AG08395 (cell line): ENCODE data around the gene MROH7.
"Not testable (repeated sequence)": the region's sequence is repeated elsewhere in the genome, so short reads cannot be mapped to it uniquely, and the experiment has no call there.

Source experiments
- DNase-seq: peaks from one replicate; pipeline ENCODE4 v3.0.0; 2012; ENCODE audit warnings: mixed read lengths, low spot score

Gene MROH7

DNA sequence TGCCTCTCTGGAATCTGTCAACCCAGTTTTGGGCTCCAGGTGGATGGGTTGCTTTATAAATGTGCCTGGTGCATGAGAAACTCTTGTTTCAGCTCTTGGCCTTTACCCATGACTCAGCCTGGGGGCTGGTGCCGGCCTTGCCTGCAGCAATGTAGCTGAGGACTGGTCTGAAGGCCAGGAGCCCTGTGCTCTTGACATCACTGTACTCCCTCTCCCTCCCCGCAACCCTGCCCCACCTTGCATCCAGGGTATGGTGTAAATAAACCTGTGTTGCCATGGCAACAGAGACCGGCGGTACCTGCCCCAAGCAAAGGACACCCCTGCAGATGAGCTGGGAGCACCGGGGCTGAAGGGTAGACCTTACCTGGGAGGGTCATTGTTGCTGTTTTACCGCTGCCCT is 31.5 kb upstream of the MROH7 start:
- DNase-seq, result no peak

DNA sequence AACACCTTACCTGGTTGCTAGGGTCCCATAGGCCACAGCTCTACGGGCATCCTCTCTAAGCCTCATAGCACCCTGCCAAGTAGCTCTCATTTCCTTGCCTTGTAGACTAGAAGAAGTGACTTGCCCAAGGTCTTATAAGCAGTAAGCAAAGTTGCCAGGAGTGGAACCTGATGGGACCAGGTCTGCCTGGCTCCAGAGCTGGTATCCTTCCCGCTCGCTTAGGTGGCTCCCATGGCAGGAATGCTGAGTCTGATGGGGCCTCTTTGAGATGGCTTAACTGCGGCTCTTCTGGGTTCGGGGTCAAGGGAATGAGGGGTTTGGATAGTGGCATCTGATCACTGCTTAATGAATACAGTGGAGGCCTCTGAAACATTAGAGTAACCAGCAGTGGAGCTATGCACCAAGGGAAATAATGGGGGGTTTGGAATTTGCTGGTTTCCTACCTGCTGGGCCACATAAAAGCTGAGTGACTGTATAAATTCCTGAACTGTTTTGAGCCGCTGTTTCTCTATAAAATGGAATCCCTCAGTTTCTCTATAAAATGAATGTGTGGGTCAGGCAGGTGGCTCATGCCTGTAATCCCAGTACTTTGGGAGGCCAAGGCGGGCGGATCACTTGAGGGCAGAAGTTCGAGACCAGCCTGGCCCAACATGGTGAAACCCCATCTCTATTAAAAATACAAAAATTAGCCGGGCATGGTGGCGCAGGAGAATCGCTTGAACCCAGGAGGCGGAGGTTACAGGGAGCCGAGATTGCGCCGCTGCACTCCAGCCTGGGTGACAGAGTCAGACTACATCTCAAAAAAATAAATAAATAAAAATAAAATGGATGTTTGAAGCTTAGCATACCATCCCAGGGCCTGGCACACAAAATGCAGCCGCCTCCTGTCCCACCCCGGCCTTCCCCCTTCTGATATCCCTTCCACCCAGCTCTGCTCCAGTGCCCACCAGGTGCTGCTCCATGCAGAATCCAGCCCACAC is 30.7 kb upstream of the MROH7 start:
- no peak for DNase-seq

DNA sequence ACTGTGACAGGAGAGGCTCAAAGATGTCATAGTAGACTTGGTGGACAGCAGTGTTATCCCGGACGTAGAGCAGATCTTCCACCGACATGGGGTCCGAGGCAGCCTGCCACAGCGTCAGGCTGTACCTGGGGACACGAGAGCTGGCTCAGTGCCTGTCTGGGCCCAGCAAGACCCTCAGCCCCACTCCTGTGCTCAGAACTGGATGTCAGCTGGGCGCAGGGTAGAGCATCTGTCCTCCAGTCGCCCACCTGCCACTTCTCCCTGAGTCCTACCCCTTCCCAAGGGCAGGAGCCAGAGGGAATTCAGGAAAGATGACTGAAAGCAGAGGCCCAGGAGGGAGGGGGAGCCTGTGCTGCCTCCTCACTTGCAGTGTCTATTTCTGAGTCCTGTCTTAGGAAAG is 30.0 kb upstream of the MROH7 start:
- DNase-seq, result no peak

DNA sequence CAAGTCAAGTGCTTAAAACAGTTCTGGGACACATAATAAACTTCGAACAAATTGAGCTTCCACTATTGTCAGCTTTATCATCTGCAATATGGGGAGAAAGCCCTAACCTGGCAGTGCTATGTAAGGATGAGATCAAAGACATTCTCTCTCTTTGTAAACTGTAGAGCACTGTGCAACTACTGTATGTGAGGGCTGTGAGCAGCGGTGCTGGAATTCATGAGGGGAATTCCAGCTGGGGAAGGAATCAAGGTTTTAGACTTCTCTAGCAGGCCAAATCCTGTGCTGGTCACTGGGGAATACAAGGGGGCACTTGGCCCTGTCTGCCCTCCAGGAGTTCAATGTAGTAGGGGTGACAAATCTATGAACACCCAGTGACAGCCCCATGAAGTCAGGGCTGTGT is 27.6 kb upstream of the MROH7 start:
- DNase-seq, result no peak

DNA sequence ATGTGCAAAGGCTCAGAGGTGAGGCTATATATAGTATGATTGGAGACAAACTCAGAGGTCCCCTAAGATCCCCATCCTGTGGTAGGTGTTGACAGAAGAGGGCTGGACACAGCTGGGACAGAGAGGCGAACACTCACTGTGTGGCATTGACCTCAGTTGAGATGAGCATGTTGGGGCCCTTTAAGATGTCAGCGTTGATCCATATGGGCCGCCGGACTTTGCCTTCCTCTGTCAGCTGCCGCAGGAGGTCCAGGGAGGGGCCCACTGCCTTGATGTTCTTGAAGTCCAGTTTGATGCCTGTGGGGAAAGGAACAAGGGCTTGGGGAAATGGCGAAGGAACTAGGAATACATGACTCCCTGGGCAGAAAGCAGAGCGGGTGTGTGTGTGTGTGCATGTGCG is 27.0 kb upstream of the MROH7 start:
- DNase-seq, result no peak

DNA sequence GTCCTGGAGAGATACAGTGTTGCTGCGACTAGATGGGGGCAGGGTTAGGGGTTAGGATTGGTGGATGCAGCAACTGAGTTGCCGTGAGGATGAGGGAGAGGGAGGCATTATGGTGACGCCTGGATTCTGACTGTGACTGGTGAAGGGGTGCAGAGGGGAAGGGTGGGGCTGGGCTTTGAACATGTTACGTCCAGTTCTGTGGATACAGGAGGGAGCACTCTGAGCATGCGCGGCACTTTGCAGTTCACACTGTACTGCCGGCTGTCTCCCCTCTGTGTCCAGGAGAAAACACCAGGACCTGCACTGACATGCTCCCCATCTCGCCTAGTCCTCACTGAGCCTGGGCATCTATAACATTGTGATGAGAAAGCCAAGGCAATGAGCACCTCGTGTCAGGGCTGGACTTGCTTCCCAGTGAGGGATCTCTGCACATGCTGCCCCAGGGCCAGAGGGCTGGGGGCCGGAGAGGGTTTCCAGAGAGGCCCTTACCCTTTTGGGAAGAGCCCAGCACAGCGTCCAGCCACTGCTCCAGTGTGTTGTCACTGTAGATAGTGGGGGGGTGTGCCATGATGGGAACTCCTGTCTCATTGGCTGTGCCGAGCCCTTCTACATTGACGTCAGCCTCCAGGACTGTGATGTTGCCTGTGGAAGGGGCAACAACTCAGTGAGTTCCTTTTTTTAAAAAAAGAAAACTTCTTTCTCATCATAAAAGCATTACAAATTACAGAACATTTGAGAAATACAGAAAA is 25.9 kb upstream of the MROH7 start:
- DNase-seq, result no peak

DNA sequence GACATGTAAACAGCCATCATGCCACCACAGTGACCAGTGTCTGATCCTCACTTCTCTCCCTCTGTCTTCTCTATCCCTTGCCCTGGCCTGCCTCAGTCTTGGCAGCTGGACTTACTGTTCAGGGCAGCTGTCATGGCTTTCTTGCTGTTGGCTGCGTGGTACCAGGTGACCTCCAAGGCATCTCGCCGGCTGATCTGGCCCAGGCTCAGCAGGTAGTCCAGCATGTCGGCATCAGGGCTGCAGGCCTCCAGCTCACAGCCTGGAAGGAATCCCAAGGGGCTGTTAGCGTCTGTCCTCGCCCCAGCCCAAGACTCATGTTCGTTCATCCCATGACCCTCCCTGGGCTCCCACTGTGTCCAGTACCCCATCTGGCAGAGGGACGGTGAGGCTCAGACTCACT is 21.8 kb upstream of the MROH7 start:
- no peak for DNase-seq

DNA sequence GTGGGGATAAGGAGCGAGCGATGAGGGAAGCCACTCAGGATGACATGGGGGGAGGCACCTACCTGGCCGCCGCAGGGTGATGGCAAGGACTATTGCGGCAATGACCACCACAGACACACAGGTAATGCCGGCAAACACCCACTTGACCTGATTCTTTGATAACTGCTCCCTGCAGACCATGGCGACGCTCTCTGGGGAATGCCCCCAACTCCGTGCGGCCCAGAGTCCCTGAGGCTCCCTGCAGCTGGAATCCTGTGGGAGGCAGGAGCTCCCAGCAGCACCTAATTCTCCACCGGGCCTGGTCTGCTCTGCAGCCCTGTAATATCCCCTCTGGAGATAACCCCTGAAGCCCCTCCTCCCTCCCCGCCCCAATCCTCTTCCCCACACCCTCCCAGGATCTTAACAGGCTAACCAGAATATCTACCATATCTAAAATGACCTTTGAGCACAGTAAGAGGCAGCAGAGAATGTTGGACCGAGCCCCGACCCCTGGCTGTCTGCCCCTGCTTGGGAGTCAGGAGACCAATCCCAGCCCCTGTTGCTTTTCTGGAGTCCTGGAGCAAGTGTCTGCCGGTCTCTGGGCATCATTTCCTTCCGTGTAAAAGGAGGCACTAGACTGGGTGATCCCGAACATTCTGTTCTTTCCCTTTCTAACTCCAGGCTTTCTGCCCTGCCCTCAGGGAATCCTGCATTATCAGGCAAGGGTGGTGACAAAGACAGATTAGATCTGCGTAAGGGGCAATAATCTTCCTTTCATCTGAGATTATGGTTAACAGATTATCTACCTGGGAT is 18.2 kb upstream of the MROH7 start, which contains the start of gene FAM151A:
FAM151A (minus strand) TSS at position 310 of the 792 bp plus-strand sequence; CDS start at position 180, 130 bp downstream.
- DNase-seq, result no peak

DNA sequence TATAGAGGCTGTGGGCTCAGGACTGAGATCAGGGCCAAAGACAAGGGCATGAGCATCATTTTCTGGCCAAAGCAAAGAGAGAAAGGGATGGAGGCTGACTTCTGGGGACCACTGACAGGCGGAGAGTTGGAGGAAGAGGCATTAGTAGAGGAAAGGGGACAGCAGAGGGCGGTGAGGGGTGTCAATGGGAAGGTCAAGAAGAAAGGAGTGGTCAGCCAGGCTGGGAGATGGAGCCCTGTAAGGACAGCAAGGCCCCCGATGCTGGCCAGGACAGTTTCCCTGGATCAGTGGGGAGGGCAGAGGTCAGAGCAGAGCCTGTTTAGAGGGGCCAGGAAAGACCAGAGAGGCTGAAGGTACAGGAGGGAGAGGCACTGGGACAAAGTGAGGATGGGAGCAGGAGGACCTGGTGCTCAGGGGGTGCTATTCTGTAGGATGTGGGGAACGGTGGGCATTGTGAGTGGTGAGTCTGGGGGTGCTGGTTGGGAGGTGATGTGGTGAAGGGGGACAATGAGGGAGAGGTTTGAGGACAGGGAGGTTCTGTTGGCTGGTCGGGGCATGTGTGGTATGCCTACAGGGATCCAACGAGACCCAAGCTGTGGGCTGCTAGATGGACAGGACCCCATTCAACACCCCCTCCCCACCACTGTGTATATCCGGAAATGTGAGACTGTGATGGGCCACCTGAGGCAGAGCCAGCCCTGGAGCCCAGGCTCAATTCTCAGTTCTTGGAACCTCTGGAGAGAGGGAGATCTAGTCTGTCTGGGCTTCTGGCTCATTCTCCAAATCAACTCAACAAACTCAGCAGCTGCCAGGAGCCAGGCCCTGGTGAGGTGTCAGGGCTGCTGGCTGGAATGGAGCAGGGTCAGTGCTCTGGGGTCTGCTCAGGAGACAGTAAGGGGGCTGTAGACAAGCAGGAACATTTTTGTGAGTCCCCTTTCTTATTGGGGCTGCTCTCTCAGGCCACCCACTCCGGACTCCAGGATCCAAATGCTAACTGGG is 16.8 kb upstream of the MROH7 start:
- DNase-seq, result no peak

DNA sequence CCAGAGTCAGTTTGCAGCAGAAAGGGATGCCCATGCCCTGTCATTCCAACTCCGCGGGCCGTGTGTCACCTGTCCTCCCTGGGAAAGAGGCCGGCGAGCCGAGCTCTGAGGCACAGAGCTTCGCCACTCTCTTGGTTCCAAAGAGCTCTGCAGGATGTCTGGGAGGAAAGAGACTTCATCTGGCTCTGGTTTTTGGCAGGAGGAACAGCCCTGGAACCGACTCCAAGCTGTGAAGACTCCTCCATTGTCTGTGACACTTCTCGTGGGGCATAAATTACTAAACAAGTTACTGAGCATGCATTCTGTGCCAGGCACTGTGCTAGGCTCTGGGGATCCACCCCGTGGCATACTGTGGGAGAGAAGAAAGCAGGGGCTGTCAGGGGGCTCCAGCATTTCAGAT is 14.4 kb upstream of the MROH7 start:
- no peak for DNase-seq

DNA sequence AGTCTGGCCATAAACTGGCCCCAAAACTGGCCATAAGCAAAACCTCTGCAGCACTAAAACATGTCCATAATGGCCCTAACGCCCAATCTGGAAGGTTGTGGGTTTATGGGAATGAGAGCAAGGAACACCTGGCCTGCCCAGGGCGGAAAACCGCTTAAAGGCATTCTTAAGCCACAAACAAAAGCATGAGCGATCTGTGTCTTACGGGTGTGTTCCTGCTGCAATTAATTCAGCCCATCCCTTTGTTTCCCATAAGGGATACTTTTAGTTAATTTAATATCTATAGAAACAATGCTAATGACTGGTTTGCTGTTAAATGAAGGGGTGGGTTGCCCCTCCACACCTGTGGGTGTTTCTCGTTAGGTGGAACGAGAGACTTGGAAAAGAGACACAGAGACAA is 5.8 kb upstream of the MROH7 start:
- not testable (repeated sequence) for DNase-seq

DNA sequence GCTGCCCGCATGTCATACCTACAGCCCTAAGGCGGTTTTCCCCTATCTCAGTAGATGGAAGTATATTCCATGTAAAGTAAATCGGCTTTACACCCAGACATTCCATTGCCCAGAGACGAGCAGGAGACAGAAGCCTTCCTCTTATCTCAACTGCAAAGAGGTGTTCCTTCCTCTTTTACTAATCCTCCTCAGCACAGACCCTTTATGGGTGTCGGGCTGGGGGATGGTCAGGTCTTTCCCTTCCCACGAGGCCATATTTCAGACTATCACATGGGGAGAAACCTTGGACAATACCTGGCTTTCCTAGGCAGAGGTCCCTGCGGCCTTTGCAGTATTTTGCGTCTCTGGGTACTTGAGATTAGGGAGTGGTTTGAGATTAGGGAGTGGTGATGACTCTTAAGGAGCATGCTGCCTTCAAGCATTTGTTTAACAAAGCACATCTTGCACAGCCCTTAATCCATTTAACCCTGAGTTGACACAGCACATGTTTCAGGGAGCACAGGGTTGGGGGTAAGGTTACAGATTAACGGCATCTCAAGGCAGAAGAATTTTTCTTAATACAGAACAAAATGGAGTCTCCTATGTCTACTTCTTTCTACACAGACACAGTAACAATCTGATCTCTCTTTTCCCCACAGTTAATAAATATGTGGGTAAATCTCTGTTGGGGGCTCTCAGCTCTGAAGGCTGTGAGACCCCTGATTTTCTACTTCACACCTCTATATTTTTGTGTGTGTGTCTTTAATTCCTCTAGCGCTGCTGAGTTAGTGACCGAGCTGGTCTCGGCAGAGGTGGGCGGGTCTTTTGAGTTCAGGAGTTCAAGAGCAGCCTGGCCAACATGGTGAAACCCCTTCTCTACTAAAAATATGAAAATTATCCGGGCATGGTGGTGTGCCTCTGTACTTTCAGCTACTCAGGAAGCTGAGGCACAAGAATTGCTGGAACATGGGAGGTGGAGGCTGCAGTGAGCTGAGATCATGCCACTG is 4.8 kb upstream of the MROH7 start:
- DNase-seq, result not testable (repeated sequence)

DNA sequence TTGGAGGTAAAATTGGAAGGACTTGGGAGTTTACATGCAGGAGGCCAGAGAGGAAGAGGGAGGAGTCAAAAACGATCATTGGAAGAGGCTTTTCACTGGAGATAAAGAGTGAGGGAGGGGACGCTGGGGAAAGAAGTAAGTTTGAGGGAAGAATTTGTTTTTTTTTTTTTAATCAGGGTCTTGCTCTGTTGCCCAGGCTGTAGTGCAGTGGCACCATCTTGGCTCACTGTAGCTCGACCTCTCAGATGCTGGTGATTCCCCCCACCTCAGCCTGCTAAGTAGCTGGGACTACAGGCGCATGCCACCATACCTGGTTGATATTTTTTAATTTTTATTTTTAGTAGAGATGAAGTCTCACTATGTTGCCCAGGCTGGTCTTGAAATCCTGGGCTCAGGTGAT is 1.2 kb upstream of the MROH7 start:
- no peak for DNase-seq

DNA sequence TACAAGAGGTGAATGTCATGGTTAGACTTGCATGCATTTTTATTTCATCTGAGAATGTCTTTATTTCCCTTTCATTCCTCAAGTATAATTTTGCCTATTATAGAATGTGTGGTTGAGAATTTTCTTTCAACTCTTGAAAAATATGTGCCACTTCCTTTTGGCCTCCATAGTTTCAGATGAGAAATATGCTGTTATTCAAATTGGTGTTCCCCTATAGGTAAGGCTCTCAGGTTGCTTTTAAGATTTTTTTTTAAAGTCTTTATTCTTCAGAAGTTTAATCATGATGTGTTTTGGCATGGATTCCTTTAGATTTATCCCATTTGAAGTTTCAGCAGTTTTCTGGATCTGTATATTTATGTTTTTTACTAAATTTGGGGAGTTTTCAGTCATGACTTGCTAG is 2.1 kb downstream of the MROH7 start:
- DNase-seq, result no peak

DNA sequence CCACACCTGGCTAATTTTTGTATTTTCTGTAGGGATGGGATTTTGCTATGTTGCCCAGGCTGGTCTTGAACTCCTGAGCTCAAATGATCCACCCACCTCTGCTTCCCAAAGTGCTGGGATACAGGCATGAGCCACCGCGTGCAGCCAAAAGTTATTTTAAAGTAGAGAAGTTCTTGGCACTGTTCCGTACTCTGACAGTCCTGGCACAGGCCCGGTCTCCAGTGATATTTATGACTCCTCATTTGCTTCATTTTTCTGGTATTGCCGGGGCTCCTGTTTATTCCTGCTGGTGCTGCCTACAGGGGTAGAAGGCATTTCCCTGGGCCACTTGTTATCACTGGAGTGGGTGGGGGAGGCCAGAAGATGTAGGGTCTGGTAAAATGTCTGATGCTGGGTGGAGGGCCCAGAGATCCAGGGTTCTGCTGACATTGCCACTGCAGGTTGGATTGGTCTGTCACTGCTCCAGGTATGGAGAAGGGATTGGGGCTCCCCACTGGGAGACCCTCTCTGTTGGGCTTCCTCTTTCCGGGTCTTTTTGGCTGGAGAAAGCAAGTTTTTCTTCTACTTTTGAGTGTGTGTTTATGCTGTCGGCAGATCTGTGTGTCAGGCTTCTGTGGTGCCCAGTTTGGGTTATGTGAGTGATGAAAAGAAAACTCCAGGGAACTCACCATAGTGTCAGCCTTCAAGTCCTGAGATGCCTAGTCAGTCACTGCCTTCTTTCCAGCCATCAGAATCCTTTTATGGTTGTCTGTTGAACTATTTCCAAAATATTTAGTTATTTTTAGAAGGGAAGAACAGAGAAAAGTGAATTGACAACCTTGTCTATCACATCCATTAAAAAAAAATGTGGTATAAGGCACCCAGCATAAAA is 4.5 kb downstream of the MROH7 start:
- no peak for DNase-seq

DNA sequence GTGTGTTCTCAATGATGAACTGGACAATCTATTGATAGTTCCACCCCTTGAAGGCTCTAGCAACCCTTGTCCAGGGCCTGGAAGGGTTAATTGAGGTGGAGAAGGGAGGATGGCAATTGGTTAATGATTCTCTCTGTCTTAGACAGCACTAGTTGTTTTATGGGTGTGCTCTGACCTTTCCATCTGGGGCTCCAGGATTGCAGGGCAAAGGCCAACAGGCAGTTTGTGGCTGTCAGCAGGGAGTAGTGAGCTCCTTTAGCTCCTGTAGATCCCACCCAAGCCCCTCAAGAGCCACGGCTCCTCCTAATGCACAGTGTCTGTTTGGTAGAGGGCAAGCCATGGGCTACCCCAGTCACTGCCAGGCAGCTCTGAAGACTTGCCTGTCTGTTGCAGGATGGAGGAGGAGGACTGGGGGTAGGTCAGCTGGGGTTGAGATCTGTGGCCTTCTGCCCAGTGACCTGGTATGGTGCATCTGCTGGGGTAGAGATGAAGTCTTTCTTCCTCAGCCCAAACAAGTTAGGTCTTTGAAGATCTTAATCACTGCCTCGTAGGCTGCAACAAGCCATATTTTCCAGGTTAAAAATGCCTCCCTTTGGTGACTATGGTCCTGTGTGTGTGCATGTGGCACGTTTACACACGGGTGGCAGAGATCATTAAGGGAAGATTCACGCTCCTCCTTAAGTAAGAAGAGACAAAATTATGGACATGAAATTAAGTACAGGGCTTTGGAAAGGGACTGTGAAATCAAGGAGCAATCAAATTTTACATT is 7.7 kb downstream of the MROH7 start:
- no peak for DNase-seq

DNA sequence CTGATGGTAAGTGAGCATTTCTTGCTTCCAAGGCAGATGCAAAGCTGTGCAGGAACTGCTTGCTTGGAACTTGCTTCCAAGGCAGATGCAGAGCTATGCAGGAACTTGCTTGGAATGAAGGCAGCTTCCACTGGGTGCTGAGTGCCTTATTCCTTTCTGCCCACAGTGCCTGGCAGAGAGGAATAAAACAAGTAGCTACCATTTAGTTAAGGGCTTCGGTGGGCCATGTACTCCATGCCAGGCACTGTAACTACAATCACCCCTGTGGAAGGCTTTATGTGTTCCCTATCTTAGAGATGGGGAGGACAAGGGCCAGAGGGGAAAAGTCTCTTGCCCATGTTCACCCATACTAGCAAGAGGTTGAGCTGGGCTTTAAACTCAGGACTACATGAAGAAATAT is 8.3 kb downstream of the MROH7 start:
- DNase-seq, result no peak

DNA sequence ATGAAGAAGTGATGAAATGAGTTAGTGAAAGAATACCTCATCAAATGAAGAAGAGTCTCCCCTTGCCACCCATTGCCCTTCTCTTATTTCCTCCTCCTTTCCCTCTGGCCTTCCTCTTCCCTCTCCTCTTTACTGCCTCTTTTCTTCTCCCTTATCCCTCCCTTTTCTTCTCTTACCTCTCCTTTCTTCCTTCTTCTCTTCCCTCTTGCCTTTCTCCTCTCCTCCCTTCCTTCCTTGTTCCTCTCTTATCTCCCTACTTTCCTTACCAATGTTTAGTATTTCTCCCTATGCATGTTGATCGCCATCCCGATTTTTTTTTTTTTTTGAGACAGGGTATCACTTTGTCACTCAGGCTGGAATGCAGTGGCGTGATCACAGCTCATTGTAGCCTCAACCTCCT is 8.8 kb downstream of the MROH7 start:
- no peak for DNase-seq
